Mammary epithelial cell (primary cell): Measurements from ENCODE around the gene BIK.

Experiments used
- EZH2 ChIP-seq: IDR thresholded peaks from 2 replicates; pipeline ENCODE4 v1.6.1; 2012; ENCODE audit warnings: low read length, inconsistent platforms, borderline replicate concordance
- TF ChIP-seq, protein P1 (sequence below), 2 donors: IDR thresholded peaks in 1 of 2; conservative IDR thresholded peaks in 1 of 2; 2 replicates each; pipeline ENCODE4 v1.5.1; 2011 to 2012; ENCODE audit warnings: inconsistent platforms in 2 of 2, low read length in 2 of 2, mild to moderate bottlenecking in 2 of 2, control low read depth in 1 of 2, low read depth in 1 of 2; ENCODE audit not compliant: insufficient read depth in 1 of 2; ENCODE audit errors: extremely low read depth in 1 of 2

GRCh38 chr22:43166132-43166930 is 55.8 kb downstream of the BIK start:
- TF ChIP-seq, protein P1, sequence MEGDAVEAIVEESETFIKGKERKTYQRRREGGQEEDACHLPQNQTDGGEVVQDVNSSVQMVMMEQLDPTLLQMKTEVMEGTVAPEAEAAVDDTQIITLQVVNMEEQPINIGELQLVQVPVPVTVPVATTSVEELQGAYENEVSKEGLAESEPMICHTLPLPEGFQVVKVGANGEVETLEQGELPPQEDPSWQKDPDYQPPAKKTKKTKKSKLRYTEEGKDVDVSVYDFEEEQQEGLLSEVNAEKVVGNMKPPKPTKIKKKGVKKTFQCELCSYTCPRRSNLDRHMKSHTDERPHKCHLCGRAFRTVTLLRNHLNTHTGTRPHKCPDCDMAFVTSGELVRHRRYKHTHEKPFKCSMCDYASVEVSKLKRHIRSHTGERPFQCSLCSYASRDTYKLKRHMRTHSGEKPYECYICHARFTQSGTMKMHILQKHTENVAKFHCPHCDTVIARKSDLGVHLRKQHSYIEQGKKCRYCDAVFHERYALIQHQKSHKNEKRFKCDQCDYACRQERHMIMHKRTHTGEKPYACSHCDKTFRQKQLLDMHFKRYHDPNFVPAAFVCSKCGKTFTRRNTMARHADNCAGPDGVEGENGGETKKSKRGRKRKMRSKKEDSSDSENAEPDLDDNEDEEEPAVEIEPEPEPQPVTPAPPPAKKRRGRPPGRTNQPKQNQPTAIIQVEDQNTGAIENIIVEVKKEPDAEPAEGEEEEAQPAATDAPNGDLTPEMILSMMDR (conservative IDR thresholded peaks at IDR 0.05 in 1 of 2, IDR thresholded peaks at IDR 0.05 in 1 of 2; ENCODE audit: extremely low read depth in 1 of 2, insufficient read depth in 1 of 2, low read depth in 1 of 2, low read length in 2 of 2) = no peak
- TF ChIP-seq EZH2 = no peak
